NCI-H2196 treated with DMSO at 0.1 percent for 48 hours (cell line): ENCODE measurements around the gene POLK.
"Not testable (repeated sequence)": the region's sequence is repeated elsewhere in the genome, so short reads cannot be mapped to it uniquely, and the experiment has no call there.

ENCODE experiments used
- DNase-seq: peaks from one replicate; lab custom pipeline; 2025; ENCODE audit not compliant: unreplicated experiment; lab: John Stamatoyannopoulos, UW

POLK gene

DNA sequence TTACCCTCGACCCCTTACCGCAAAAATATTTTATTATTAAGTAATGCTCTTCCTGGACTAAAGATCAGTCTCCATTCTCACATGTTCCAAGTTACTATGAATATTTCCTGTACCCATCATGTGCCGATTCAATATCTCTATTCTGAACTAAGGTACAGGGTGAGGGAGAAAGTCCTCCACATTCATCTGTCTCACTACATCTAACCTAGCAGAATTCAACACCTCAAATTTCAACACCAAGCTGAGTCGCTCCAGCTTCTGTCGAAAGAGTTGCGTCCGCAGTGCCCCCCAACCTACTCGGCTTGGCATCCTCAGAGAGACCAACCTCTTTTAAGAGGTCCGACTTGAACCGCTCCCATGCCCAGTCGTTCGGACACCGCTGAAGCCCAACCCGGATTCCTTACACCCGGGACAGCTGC, 1.3 kb upstream of the POLK start:
- DNase-seq = no peak

- no peak for DNase-seq
These were observed 756 bp upstream of the POLK start for GRCh38 chr5:75510836-75511434.

- no peak for DNase-seq
These were observed 838 bp downstream of the POLK start for GRCh38 chr5:75512383-75513074.

GRCh38 chr5:75513841-75514240, 2.1 kb downstream of the POLK start:
- no peak for DNase-seq

GRCh38 chr5:75514323-75514722, 2.6 kb downstream of the POLK start:
- no peak for DNase-seq

DNA sequence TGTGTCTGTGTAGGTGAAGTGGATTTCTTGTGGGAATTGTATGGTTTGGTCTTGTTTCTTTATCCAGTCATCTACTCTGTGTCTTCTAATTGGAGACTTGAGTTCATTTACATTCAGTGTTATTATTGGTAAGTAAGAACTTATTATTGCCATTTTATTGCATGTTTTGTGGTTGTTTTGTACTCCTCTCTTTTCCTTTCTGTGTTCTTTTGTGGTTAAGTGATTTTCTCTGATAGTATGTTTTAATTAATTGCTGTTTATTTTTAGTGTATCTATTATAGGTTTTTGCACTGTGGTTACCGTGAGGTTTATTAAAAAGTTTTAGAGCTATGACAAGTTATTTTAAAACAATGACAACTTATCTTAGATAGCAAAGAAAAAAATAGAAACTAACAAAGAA, 8.1 kb downstream of the POLK start:
- DNase-seq = no peak

- no peak for DNase-seq
These were observed 9.5 kb downstream of the POLK start for GRCh38 chr5:75521195-75521594.

GRCh38 chr5:75522025-75522424, 10.3 kb downstream of the POLK start:
- DNase-seq = no peak

DNA sequence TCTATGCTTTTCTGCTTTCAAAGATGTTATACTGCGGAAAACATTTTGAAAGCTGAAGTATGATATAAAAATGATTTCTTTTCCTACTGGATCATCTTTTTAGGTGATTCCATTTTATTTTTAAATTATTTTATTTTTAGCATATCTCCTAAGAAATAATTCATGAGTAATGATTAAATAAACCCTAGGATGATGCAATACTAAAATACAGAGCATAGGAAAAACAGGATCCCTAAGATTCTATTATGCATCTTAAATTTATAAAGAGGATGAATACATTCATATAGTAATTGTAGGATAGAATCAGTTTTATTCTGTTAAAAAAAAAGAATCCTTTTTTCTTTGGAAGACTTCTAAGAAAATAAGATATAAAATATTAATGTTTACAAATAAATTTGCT, 10.9 kb downstream of the POLK start:
- DNase-seq = no peak

DNA sequence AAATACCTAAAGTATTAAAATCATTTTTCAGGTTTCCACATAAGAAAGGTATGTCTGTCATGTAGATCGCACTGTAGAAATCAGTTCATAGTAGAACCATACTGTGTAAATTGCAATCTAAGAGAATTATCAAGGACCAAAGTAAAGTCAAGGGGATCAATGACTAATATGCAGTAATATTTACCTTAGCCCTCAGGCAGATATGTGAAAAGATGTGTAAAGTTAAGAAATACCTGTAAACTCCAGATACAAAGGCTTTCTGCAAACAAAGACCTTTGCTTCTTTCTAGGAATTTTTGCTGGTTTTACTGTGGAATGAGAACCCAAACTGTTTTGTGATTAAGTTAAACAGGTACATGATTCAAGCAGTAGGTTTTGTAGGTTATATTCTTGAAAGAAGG, 11.6 kb downstream of the POLK start:
- no peak for DNase-seq

GRCh38 chr5:75524071-75524470, 12.4 kb downstream of the POLK start:
- DNase-seq = no peak

DNA sequence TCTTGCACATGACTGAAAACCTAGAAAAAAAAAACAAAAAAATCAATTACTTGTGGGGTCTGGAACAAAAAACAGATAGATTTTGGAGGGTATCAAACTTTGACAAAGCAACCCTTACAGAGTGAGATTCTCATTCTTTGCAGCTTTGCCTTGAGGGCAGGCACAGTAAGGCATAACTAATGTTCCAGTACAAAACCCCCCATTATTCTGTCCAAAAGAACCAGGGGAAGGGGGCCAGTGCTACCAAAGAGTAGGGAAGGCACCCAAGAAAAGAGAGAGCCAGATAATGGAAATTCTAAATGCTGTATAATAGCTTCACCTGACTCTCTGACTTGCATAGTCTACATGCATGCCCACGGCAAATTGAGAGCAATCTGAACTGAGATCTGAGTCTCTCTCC, 12.9 kb downstream of the POLK start:
- no peak for DNase-seq

DNA sequence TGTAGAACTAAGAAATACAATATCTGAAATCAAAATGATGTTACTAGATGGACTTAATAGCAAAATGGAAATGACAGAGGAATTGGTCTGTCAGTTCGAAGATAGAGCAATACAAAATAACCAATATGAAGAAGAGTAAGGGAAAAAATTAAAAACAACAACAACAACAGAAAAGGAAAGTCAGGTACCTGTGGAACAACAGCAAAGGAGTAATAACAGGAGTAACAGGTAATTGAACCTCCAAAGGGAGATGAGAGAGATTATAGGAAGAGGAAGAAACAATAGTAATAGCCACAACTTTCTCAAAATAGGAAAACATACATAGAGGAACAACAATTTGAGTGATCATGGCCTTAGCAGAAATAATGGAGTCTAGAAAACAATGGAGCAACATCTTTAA, 13.7 kb downstream of the POLK start:
- DNase-seq = no peak

GRCh38 chr5:75526070-75526469, 14.4 kb downstream of the POLK start:
- no peak for DNase-seq

GRCh38 chr5:75529185-75529584, 17.5 kb downstream of the POLK start:
- no peak for DNase-seq

- no peak for DNase-seq
These were observed 20.5 kb downstream of the POLK start for GRCh38 chr5:75532190-75532589.

DNA sequence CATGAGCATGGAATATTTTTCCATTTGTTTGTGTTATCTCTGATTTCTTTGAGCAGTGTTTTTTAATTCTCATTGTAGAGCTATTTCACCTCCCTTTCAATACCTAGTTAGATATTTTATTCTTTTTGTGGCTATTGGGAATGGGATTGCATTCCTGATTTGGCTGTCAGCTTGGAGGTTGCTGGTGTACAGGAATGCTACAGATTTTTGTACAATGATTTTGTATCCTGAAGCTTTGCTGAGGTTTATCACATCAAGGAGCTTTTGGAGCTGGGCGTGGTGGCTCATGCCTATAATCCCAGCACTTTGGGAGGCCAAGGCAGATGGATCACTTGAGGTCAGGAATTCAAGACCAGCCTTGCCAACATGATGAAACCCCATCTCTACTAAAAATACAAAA, 22.0 kb downstream of the POLK start:
- DNase-seq = not testable (repeated sequence)

DNA sequence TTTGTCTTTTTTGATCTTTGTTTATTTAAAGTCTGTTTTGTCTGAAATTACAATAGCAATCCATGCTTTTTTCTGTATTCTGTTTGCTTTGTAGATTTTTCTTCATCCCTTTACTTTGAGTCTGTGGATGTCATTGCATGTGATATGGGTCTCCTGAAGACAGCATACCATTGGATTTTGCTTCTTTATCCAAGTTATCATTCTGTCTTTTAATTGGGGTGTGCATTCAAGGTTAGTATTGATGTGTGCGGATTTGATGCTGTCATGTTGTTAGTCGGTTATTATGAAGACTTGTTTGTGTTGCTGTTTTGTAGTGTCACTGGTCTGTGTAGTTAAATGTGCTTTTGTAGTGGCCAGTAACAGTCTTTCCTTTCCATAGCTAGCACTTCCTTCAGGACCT, 23.0 kb downstream of the POLK start:
- DNase-seq = no peak

DNA sequence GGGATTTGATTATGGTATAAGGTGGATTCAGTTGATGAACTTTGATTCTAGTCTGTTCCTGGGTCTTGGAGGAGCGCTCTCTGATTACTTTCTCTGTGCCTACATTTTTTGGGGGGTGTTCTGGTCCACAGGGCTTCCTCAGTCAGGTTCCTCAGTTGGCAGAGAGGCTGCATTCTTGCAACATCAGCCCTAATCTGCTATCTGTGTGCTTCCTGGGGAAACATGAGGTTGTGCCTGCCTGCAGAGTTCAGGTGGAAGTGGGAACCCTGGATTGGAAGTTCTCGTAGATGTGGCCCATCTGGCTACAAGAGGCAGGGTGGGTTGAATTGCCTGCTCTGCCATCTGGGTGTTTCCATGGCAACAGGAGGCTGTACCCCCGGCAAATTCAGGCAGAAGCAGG, 24.5 kb downstream of the POLK start:
- no peak for DNase-seq

- no peak for DNase-seq
These were observed 25.1 kb downstream of the POLK start for GRCh38 chr5:75536694-75537360.

- no peak for DNase-seq
These were observed 26.5 kb downstream of the POLK start for GRCh38 chr5:75538211-75538610.

DNA sequence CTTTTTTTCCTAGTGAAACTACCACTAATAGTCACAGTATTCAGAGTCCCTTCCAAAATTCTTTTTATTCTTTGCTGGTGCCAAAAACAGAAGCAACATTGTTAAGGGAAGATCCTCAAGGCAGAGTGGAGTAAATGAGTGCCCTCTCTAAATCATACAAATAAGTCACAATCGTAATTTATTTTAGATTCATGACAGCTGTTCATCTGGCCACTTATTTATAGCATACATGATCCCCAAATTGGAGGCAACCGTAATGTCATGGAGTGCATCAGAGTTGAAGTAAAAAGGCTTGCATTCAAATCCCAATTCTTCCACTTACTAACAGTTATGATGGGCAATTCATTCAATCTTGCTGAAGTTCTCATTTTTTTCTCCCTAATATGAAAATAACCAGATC, 33.4 kb downstream of the POLK start:
- DNase-seq = no peak

GRCh38 chr5:75546830-75547229, 35.1 kb downstream of the POLK start:
- DNase-seq = no peak
